Fibroblast of lung (primary cell): Measurements from ENCODE around the gene SEMA4C. TPM values are rescaled to one million over a fixed set of nuclear protein-coding genes. Genes with fewer than 3 reads are reported as not detected.

Experiments used
- DNase-seq, 2 donors: peaks; one replicate each; pipeline versions ENCODE4 v3.0.0 to v3.0.0-alpha.2; 2010; ENCODE audit warnings: low read depth in 2 of 2
- H2AFZ ChIP-seq: 2 replicates; pipeline ENCODE4 v1.5.1; 2012; ENCODE audit warnings: low read length, control low read depth, inconsistent platforms
- H3K27ac ChIP-seq: 2 replicates; pipeline ENCODE4 v1.5.1; 2011; ENCODE audit warnings: low read length, control low read depth; ENCODE audit not compliant: insufficient read depth
- H3K27me3 ChIP-seq: 2 replicates; pipeline ENCODE4 v1.5.1; 2011; ENCODE audit warnings: mild to moderate bottlenecking, low read length; ENCODE audit not compliant: control insufficient read depth, insufficient read depth
- H3K36me3 ChIP-seq: 2 replicates; pipeline ENCODE4 v1.5.1; 2011; ENCODE audit warnings: low read length; ENCODE audit not compliant: control insufficient read depth, insufficient read depth
- H3K4me1 ChIP-seq: 2 replicates; pipeline ENCODE4 v1.5.1; 2011; ENCODE audit warnings: low read length; ENCODE audit not compliant: control insufficient read depth, insufficient read depth; ENCODE audit errors: extremely low read depth
- H3K4me2 ChIP-seq: 2 replicates; pipeline ENCODE4 v1.5.1; 2011; ENCODE audit warnings: low read length, control low read depth; ENCODE audit not compliant: insufficient read depth; ENCODE audit errors: extremely low read depth
- H3K4me3 ChIP-seq, 4 experiments: fragments of 200-600 bp in 1 of 4; sonication (generic) in 1 of 4; replicated peaks in 1 of 4; 2 replicates each; pipeline ENCODE4 v1.5.1; 2011 to 2016; ENCODE audit warnings: low read length in 4 of 4, low read depth in 3 of 4, mild to moderate bottlenecking in 3 of 4, control low read depth in 2 of 4, inconsistent platforms in 1 of 4, mixed read lengths in 1 of 4; ENCODE audit not compliant: insufficient read depth in 1 of 4; ENCODE audit errors: control extremely low read depth in 1 of 4
- H3K79me2 ChIP-seq: 2 replicates; pipeline ENCODE4 v1.5.1; 2012; ENCODE audit warnings: mild to moderate bottlenecking, low read length, inconsistent platforms; ENCODE audit not compliant: control insufficient read depth, insufficient read depth
- H3K9ac ChIP-seq: 2 replicates; pipeline ENCODE4 v1.5.1; 2011; ENCODE audit warnings: mild to moderate bottlenecking, low read length, control low read depth; ENCODE audit not compliant: insufficient read depth
- H3K9me3 ChIP-seq: 2 replicates; pipeline ENCODE4 v1.5.1; 2012; ENCODE audit warnings: low read depth, low read length; ENCODE audit not compliant: control insufficient read depth, insufficient read depth
- H4K20me1 ChIP-seq: 2 replicates; pipeline ENCODE4 v1.5.1; 2011; ENCODE audit warnings: low read length; ENCODE audit not compliant: control insufficient read depth, insufficient read depth; ENCODE audit errors: extremely low read depth
- EZH2 ChIP-seq: IDR thresholded peaks from 2 replicates; pipeline ENCODE4 v1.5.1; 2012; ENCODE audit warnings: low read length, control low read depth, mild to moderate bottlenecking; ENCODE audit errors: missing control alignments
- polyA plus RNA-seq, 2 donors: library from polyadenylated mRNA; depleted of rRNA in 1 of 2; stranded (reverse) in 1 of 2; unstranded in 1 of 2; fragments of >200 nt; gene quantifications; 2 replicates each; pipeline ENCODE4 v1.2.1, GENCODE V29; 2011 to 2012; ENCODE audit warnings: missing spikeins in 1 of 2
- total RNA-seq: library from RNA; depleted of rRNA; stranded (reverse); fragments of >200 nt; gene quantifications from 2 replicates; pipeline ENCODE4 v1.2.1, GENCODE V29; 2014
- TF ChIP-seq, protein P1 (sequence below), 2 donors: IDR thresholded peaks in 1 of 2; conservative IDR thresholded peaks in 1 of 2; 1 replicate in 1 of 2; 2 replicates in 1 of 2; pipeline ENCODE4 v1.5.1; 2011 to 2012; ENCODE audit warnings: low read length in 2 of 2, control low read depth in 1 of 2, inconsistent platforms in 1 of 2, low read depth in 1 of 2, mild to moderate bottlenecking in 1 of 2

The SEMA4C gene
- total and polyA plus RNA-seq, 2 donors (not counting 1 experiment from before 2014, with no cell fraction given) = 12.7 to 17.5 TPM

DNA sequence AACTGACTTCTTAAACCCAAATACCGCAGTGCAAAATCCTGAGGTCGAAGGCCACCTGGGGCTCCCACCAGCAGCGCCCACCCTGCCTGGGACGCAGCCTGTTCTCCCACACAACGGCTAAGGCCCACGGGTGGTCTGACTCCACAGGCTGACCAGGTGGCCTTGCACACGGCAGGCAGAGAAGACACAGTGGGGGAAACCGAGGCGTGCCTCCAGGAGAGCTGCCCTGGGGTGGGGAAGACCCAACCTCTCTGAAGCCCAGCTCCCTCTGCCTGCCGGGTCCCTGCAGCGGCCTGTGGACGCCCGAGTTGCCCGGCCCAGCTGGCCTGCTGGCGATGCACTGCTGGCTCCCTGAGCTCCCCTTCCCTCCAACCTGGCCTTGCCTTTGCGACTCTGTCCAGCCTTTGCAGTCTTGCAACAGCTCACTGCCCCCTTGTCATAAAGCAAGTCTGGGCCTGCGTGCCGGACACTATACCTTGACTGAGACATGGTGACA, 9.7 kb upstream of the SEMA4C start:
- H3K36me3 ChIP-seq = no peaks in the 10 kb centered on the region
- H3K27me3 ChIP-seq = peaks cover 8% of the 10 kb centered on the region
- no peaks in the 10 kb centered on the region for H3K79me2 ChIP-seq
- DNase-seq = no peak
- H3K4me1 ChIP-seq = no peaks in the 10 kb centered on the region
- H3K27ac ChIP-seq = no peak overlapping the region
- H4K20me1 ChIP-seq = no peaks in the 10 kb centered on the region
- no peak overlapping the region for H3K9ac ChIP-seq
- H3K9me3 ChIP-seq = no peaks in the 10 kb centered on the region
- no peak overlapping the region for H3K4me3 ChIP-seq
- no peak overlapping the region for H3K4me2 ChIP-seq
- TF ChIP-seq EZH2 = no peak
- TF ChIP-seq, protein P1, sequence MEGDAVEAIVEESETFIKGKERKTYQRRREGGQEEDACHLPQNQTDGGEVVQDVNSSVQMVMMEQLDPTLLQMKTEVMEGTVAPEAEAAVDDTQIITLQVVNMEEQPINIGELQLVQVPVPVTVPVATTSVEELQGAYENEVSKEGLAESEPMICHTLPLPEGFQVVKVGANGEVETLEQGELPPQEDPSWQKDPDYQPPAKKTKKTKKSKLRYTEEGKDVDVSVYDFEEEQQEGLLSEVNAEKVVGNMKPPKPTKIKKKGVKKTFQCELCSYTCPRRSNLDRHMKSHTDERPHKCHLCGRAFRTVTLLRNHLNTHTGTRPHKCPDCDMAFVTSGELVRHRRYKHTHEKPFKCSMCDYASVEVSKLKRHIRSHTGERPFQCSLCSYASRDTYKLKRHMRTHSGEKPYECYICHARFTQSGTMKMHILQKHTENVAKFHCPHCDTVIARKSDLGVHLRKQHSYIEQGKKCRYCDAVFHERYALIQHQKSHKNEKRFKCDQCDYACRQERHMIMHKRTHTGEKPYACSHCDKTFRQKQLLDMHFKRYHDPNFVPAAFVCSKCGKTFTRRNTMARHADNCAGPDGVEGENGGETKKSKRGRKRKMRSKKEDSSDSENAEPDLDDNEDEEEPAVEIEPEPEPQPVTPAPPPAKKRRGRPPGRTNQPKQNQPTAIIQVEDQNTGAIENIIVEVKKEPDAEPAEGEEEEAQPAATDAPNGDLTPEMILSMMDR (conservative IDR thresholded peaks at IDR 0.05 in 1 of 2, IDR thresholded peaks at IDR 0.05 in 1 of 2; ENCODE audit: low read depth in 1 of 2, low read length in 2 of 2) = no peak
- no peak overlapping the region for H2AFZ ChIP-seq

DNA sequence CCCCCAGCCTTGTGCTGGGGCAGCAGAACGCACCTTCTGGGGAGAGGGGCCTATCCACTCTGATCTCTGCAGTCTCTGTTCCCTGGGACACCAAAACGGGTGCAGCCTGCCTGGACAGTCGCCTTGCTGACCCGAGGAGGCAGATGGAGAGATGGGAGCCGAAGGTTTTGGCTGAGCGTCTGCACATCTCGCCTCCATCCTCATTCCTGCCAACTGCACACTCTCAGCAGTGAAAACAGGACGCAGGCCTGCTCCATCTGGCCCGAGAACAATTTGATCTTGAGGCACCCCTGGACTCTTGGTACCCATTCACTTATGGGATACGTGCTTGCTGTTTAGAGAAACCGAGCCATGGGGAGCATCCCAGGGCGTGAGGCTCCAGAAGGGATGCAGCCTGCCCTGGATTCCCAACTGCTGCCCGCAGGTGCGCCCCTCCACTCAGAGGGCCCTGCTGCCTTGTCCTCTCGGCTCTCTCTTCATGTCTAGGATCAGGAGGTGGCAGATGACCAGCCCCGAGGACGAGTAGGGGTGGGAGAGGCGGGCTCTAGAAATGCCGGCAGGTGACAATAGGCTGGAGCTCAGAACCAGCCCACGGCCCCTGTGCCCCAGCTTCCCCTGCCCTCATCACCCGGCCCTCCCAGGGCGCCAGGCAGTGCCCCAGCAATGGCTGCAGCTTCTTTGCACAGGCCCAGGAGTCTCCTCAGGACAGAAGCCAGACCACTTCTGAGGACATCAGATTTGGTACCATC, 9.1 kb upstream of the SEMA4C start:
- TF ChIP-seq EZH2 = no peak
- TF ChIP-seq, protein P1 (conservative IDR thresholded peaks at IDR 0.05 in 1 of 2, IDR thresholded peaks at IDR 0.05 in 1 of 2; ENCODE audit: low read depth in 1 of 2, low read length in 2 of 2) = no peak
- Histone ChIP-seq H3K36me3 (no peaks in the 10 kb centered on the region), H3K9me3 (no peaks in the 10 kb centered on the region), H3K27me3 (peaks cover 10% of the 10 kb centered on the region), H3K4me1 (no peaks in the 10 kb centered on the region), H4K20me1 (no peaks in the 10 kb centered on the region), H2AFZ (no peak overlapping the region), H3K4me3 (no peak overlapping the region), H3K79me2 (no peaks in the 10 kb centered on the region), H3K9ac (no peak overlapping the region), H3K4me2 (no peak overlapping the region), H3K27ac (no peak overlapping the region)
- no peak for DNase-seq

DNA sequence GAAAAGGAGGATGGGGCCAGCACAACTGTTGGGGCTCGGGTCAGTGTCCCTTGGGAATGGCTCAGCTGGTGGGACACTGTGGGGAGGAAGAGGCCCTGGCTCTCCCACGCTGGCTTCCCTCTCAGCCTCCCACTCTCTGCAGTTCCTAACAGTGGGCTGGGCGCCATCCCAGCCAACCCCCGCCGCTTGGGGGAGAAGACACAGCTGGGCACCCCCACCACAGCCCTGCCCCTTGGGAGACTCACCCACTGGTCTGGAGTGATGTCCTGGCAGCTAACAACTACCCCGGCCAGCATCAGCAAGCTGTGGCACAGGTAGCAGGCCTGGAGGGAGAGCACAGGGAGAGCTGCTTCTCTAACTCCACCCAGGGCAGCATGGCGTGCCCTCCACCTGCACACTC, 8.3 kb upstream of the SEMA4C start:
- Histone ChIP-seq H3K36me3 (no peaks in the 10 kb centered on the region), H3K4me1 (no peaks in the 10 kb centered on the region), H3K4me3 (no peak overlapping the region), H3K27ac (no peak overlapping the region), H3K9me3 (no peaks in the 10 kb centered on the region), H3K4me2 (no peak overlapping the region), H2AFZ (no peak overlapping the region), H3K27me3 (peaks cover 10% of the 10 kb centered on the region), H3K79me2 (no peaks in the 10 kb centered on the region), H3K9ac (no peak overlapping the region), H4K20me1 (no peaks in the 10 kb centered on the region)
- TF ChIP-seq, protein P1 (conservative IDR thresholded peaks at IDR 0.05 in 1 of 2, IDR thresholded peaks at IDR 0.05 in 1 of 2; ENCODE audit: low read depth in 1 of 2, low read length in 2 of 2) = no peak
- TF ChIP-seq EZH2 = no peak
- no peak for DNase-seq
